ENCODE measurements around the gene HOXD10. TPM values are rescaled to one million over a fixed set of nuclear protein-coding genes. Genes with fewer than 3 reads are reported as not detected.

The HOXD10 gene
- total and polyA plus RNA-seq, 2 donors from 2014 or later: 28.2 to 35.4 TPM

- DNase-seq: peak in 4 of 5 donors; percentile 38 to 57 (median 50)
- intact Hi-C loops (cut with DNase I): no loop called here
- Histone ChIP-seq H3K4me1 (ENCODE audit: control insufficient read depth in 2 of 3, insufficient read depth in 2 of 3, low read depth in 1 of 3, low read length in 3 of 3) (peaks cover 0 to 5% (median 0%) of the 10 kb centered on the region in 3 donors), H3K4me3 (ENCODE audit: low read length in 3 of 3) (peak overlapping the region; percentile 55 to 89 (median 69)), H3K9me3 (ENCODE audit: control insufficient read depth in 2 of 3, insufficient read depth in 1 of 3, low read length in 3 of 3) (no peaks in the 10 kb centered on the region), H3K9ac (ENCODE audit: low read length in 3 of 3) (peak overlapping the region; percentile 5 to 91 (median 89)), H3K27me3 (ENCODE audit: control insufficient read depth, insufficient read depth, low read length) (no peaks in the 10 kb centered on the region), H3K36me3 (ENCODE audit: control insufficient read depth in 2 of 3, insufficient read depth in 3 of 3, low read length in 3 of 3) (peaks cover 0 to 5% (median 0%) of the 10 kb centered on the region in 3 donors), H3K27ac (ENCODE audit: low read depth in 2 of 2, low read length in 2 of 2) (peak overlapping the region; percentile 85 to 92)
- FAIRE-seq: no peak
- no peak for TF ChIP-seq CTCF (IDR thresholded peaks at IDR 0.05; ENCODE audit: borderline replicate concordance, extremely low read depth, insufficient read depth)
These were observed 7.2 kb upstream of the HOXD10 start for GRCh38 chr2:176109192-176109901.

- Histone ChIP-seq H3K9me3 (ENCODE audit: control insufficient read depth in 2 of 3, insufficient read depth in 1 of 3, low read length in 3 of 3) (no peaks in the 10 kb centered on the region), H3K27ac (ENCODE audit: low read depth in 2 of 2, low read length in 2 of 2) (peak overlapping the region; percentile 85 to 92), H3K4me3 (ENCODE audit: low read length in 3 of 3) (peak overlapping the region; percentile 54 to 89 (median 69)), H3K4me1 (ENCODE audit: control insufficient read depth in 2 of 3, insufficient read depth in 2 of 3, low read depth in 1 of 3, low read length in 3 of 3) (peaks cover 0 to 3% (median 0%) of the 10 kb centered on the region in 3 donors), H3K9ac (ENCODE audit: low read length in 3 of 3) (peak overlapping the region; percentile 22 to 91 (median 89)), H3K36me3 (ENCODE audit: control insufficient read depth in 2 of 3, insufficient read depth in 3 of 3, low read length in 3 of 3) (peaks cover 0 to 5% (median 0%) of the 10 kb centered on the region in 3 donors), H3K27me3 (ENCODE audit: control insufficient read depth, insufficient read depth, low read length) (no peaks in the 10 kb centered on the region)
- DNase-seq: peak in 3 of 5 donors; percentile 72 to 80 (median 76)
- no peak for TF ChIP-seq CTCF (IDR thresholded peaks at IDR 0.05; ENCODE audit: borderline replicate concordance, extremely low read depth, insufficient read depth)
- intact Hi-C loops (cut with DNase I): no loop called here
- no peak for FAIRE-seq
These were observed 6.6 kb upstream of the HOXD10 start for GRCh38 chr2:176109946-176110345.

GRCh38 chr2:176110415-176111308 lies 5.9 kb upstream of the HOXD10 start:
- Histone ChIP-seq H3K4me3 (ENCODE audit: low read length in 3 of 3) (peak overlapping the region; percentile 54 to 89 (median 69)), H3K9ac (ENCODE audit: low read length in 3 of 3) (peak overlapping the region; percentile 37 to 91 (median 89)), H3K27me3 (ENCODE audit: control insufficient read depth, insufficient read depth, low read length) (no peaks in the 10 kb centered on the region), H3K9me3 (ENCODE audit: control insufficient read depth in 2 of 3, insufficient read depth in 1 of 3, low read length in 3 of 3) (no peaks in the 10 kb centered on the region), H3K36me3 (ENCODE audit: control insufficient read depth in 2 of 3, insufficient read depth in 3 of 3, low read length in 3 of 3) (peaks cover 0 to 5% (median 0%) of the 10 kb centered on the region in 3 donors), H3K27ac (ENCODE audit: low read depth in 2 of 2, low read length in 2 of 2) (peak overlapping the region; percentile 85 to 92), H3K4me1 (ENCODE audit: control insufficient read depth in 2 of 3, insufficient read depth in 2 of 3, low read depth in 1 of 3, low read length in 3 of 3) (peaks cover 0 to 3% (median 0%) of the 10 kb centered on the region in 3 donors)
- DNase-seq (peak in 2 of 5 donors; percentile 61 to 76), FAIRE-seq (no peak)
- no peak for TF ChIP-seq CTCF (IDR thresholded peaks at IDR 0.05; ENCODE audit: borderline replicate concordance, extremely low read depth, insufficient read depth)
- intact Hi-C loops (cut with DNase I): no loop called here

Measured in kidney (tissue), 14 donors.